GM12878 (cell line): ENCODE data around the gene ATP1A3. TPM values are rescaled to one million over a fixed set of nuclear protein-coding genes. Genes with fewer than 3 reads are reported as not detected.

Experiments used
- ATAC-seq: fragments of 200-7000 bp; cut with Tn5 transposase; 3 replicates; pipeline ENCODE4 v1.9.1; 2020; ENCODE audit warnings: mild to moderate bottlenecking, moderate library complexity
- BruUV-seq: library from RNA; stranded (reverse); fragments of 400-500 nt; replicated peaks from 2 replicates; lab custom pipeline; 2021; lab: Mats Ljungman, UMichigan
- CTCF ChIA-PET: fragments of 300-600 bp; sonication (Branson Sonifier 250); formaldehyde crosslinking; extraction: SDS; loops from one replicate; lab custom pipeline; 2021; ENCODE audit warnings: inconsistent platforms; lab: Yijun Ruan, JAX
- POLR2A ChIA-PET: fragments of 350-600 bp; formaldehyde crosslinking; extraction: SDS; loops from one replicate; lab custom pipeline; 2021; ENCODE audit warnings: inconsistent platforms; lab: Charles Lee
- RAD21 ChIA-PET: fragments of 300-600 bp; sonication (Branson Sonifier 250); formaldehyde crosslinking; loops from one replicate; lab custom pipeline; 2023; ENCODE audit warnings: antibody characterized with exemption; ENCODE audit not compliant: unreplicated experiment; lab: Charles Lee
- SMC1A ChIA-PET: fragments of 300-600 bp; sonication (Branson Sonifier 250); formaldehyde crosslinking; loops from one replicate; lab custom pipeline; 2023; ENCODE audit not compliant: unreplicated experiment, uncharacterized antibody; lab: Charles Lee
- DNase-seq: peaks from one replicate; pipeline ENCODE4 v3.0.0-alpha.2; 2011; ENCODE audit warnings: low read depth, low spot score
- FAIRE-seq: peaks from 3 replicates; lab custom pipeline; 2011; peaks lifted over from hg19 to GRCh38; lab: Jason Lieb, UNC
- H2AFZ ChIP-seq: 2 replicates; pipeline ENCODE4 v1.6.0; 2011; ENCODE audit warnings: low read depth, low read length, control low read depth; ENCODE audit not compliant: control insufficient read depth
- H3K27ac ChIP-seq: 2 replicates; pipeline ENCODE4 v1.5.1; 2011; ENCODE audit warnings: control low read depth; ENCODE audit not compliant: control insufficient read depth, insufficient read depth
- H3K27me3 ChIP-seq, 2 experiments: replicated peaks in 1 of 2; 2 replicates each; pipeline versions ENCODE4 v1.6.0 to v1.6.1; 2011; ENCODE audit warnings: low read length in 1 of 2; ENCODE audit not compliant: control insufficient read depth in 2 of 2, insufficient read depth in 2 of 2
- H3K36me3 ChIP-seq, 2 experiments: 2 replicates each; pipeline ENCODE4 v1.5.1; 2011; ENCODE audit warnings: low read length in 1 of 2; ENCODE audit not compliant: control insufficient read depth in 2 of 2, insufficient read depth in 2 of 2
- H3K4me1 ChIP-seq: 2 replicates; pipeline ENCODE4 v1.6.1; 2011; ENCODE audit warnings: mild to moderate bottlenecking, low read length, moderate library complexity, mixed read lengths; ENCODE audit not compliant: control insufficient read depth, insufficient read depth
- H3K4me2 ChIP-seq: 2 replicates; pipeline ENCODE4 v1.6.0; 2011; ENCODE audit warnings: control low read depth; ENCODE audit not compliant: control insufficient read depth, insufficient read depth
- H3K4me3 ChIP-seq: fragments of 200-600 bp; sonication (generic); 2 replicates; pipeline ENCODE4 v1.5.1; 2016
- H3K79me2 ChIP-seq: 2 replicates; pipeline ENCODE4 v1.6.0; 2011; ENCODE audit warnings: low read length; ENCODE audit not compliant: control insufficient read depth, insufficient read depth
- H3K9ac ChIP-seq: 2 replicates; pipeline ENCODE4 v1.8.0; 2011; ENCODE audit warnings: low read length, control low read depth, mixed read lengths; ENCODE audit not compliant: control insufficient read depth, insufficient read depth
- H3K9me3 ChIP-seq: replicated peaks from 3 replicates; pipeline ENCODE4 v1.5.1; 2011; ENCODE audit warnings: mild to moderate bottlenecking, low read length; ENCODE audit not compliant: control insufficient read depth, insufficient read depth
- H4K20me1 ChIP-seq: 2 replicates; pipeline ENCODE4 v1.6.0; 2011; ENCODE audit not compliant: control insufficient read depth, insufficient read depth
- BCLAF1 ChIP-seq: fragments of 450-650 bp; IDR thresholded peaks from 2 replicates; pipeline ENCODE4 v1.6.1; 2017; ENCODE audit warnings: antibody characterized with exemption, mild to moderate bottlenecking, moderate library complexity
- CREM ChIP-seq: IDR thresholded peaks from 2 replicates; pipeline ENCODE4 v1.6.1; 2014; ENCODE audit warnings: antibody characterized with exemption, low read depth
- HDAC6 ChIP-seq: fragments of 200-600 bp; sonication (generic); IDR thresholded peaks from one replicate; pipeline ENCODE4 v1.8.0; 2017; ENCODE audit warnings: antibody characterized with exemption; ENCODE audit not compliant: unreplicated experiment
- MYB ChIP-seq: fragments of 150-350 bp; IDR thresholded peaks from 2 replicates; pipeline ENCODE4 v1.6.1; 2014; ENCODE audit warnings: mild to moderate bottlenecking, low read depth, low read length, borderline replicate concordance
- NFXL1 ChIP-seq: fragments of 450-650 bp; IDR thresholded peaks from 2 replicates; pipeline ENCODE4 v1.6.1; 2017; ENCODE audit warnings: antibody characterized with exemption, mild to moderate bottlenecking, borderline replicate concordance
- PKNOX1 ChIP-seq: fragments of 450-650 bp; IDR thresholded peaks from 2 replicates; pipeline ENCODE4 v1.6.1; 2016; ENCODE audit warnings: mild to moderate bottlenecking
- RCOR1 ChIP-seq: conservative IDR thresholded peaks from 2 replicates; pipeline ENCODE4 v1.6.1; 2012; ENCODE audit warnings: low read depth, low read length, improper control_type of control experiment
- RELB ChIP-seq: fragments of 450-650 bp; IDR thresholded peaks from 2 replicates; pipeline ENCODE4 v1.6.1; 2017; ENCODE audit warnings: low read depth, mild to moderate bottlenecking, moderate library complexity
- SIX5 ChIP-seq: IDR thresholded peaks from 2 replicates; pipeline ENCODE4 v1.6.1; 2011; ENCODE audit warnings: mild to moderate bottlenecking, low read depth, low read length, moderate library complexity; ENCODE audit not compliant: severe bottlenecking
- WGBS: methylation state at CpG from one replicate; pipeline ENCODE4 v1.1.6; 2016; ENCODE audit warnings: low lambda C conversion rate; ENCODE audit not compliant: insufficient replicate concordance, insufficient coverage; ENCODE audit errors: missing lambda C conversion rate; 5-methylcytosine and 5-hydroxymethylcytosine counted together
- in situ Hi-C: fragments of 300-500 bp; cut with MboI; formaldehyde crosslinking; loops from 9 replicates; pipeline ENCODE4 v1.14.3; 2018; ENCODE audit warnings: mixed read lengths
- intact Hi-C: fragments of 100-400 bp; cut with micrococcal nuclease; formaldehyde crosslinking; loops from one replicate; pipeline ENCODE4 v1.14.2; 2022; ENCODE audit not compliant: unreplicated experiment
- polyA plus RNA-seq, 11 experiments: library from polyadenylated mRNA; depleted of rRNA in 4 of 11; unstranded in 6 of 11; stranded (reverse) in 5 of 11; fragments of >200 nt; fragmentation: Nextera tagmentation in 4 of 11; fragmentation: Illumina TruSeq in 1 of 11; extraction: Ambion mirVana in 4 of 11; extraction: Trizol in 1 of 11; gene quantifications; 1 replicate in 1 of 11; 2 replicates in 10 of 11; pipeline versions ENCODE4 v1.2.1 to v1.2.3, GENCODE V29; 2011 to 2016; ENCODE audit warnings: inconsistent platforms in 2 of 11, missing spikeins in 2 of 11, low read depth in 1 of 11
- total RNA-seq, 4 experiments: library from RNA; depleted of rRNA in 3 of 4; stranded (reverse); fragments of >200 nt in 3 of 4; fragmentation: Illumina TruSeq in 1 of 4; extraction: Trizol in 1 of 4; gene quantifications; 2 replicates each; pipeline versions ENCODE4 v1.2.1 to v1.2.3, GENCODE V29; 2013 to 2021
- TF ChIP-seq, protein P1 (sequence below): fragments of 450-650 bp; formaldehyde crosslinking; IDR thresholded peaks from 2 replicates; pipeline ENCODE4 v1.4.0; 2020; ENCODE audit warnings: mild to moderate bottlenecking, moderate library complexity

ATP1A3 gene
- total and polyA plus RNA-seq, 10 of the 15 experiments (the other 5 are each of a cell fraction or from before 2014, with no cell fraction given): 0.17 to 0.86 (median 0.32) TPM; not detected in 2

GRCh38 chr19:41936416-41936850, 57.6 kb downstream of the ATP1A3 start (continued):
- no peak for TF ChIP-seq BCLAF1

DNA sequence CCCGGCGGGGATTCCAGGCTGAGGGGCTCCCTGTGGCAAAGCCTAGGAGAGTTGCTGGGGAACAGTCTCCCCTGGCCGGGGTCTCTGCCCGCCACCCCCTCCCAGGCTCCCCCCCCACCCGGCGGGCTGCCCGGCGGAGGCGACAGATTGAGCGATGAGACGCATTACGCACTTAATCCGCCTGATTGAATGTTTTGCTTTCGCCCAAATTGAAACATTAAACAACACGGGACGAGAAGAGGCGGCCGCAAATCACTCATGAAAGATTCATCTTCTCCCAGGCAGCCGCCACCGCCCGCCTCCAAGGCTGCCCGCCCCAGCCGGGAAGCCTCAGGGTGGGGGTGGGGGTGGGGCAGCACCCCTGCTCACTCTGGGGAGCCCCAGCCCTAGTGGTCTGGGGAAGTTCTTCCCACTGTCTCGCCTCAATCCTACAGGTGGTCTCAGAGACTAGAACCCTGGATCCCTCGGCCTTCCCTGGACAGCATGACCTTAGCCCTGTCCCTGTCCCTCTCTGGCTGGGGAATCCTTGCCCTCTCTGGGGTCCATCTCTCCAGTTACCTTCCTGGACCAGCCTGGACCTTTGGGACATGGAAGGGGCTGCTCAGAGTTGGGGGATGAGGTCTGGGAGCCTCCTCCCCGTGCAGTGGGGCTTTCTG, 58.1 kb downstream of the ATP1A3 start:
- POLR2A ChIA-PET: no interaction called here
- intact Hi-C loops: loop anchor here (1.0 to 2.0 kb wide), 3 partner anchors 15 to 63 kb away; no protein-coding TSS in a partner anchor
- in situ Hi-C loops: loop anchor here (25.0 kb wide), 1 partner anchor 1826 kb away; the partner anchor contains the start of gene SMG9
- Histone ChIP-seq H3K9ac (no peak overlapping the region), H3K4me1 (peaks cover 23% of the 10 kb centered on the region), H3K9me3 (no peaks in the 10 kb centered on the region), H3K36me3 (no peaks in the 10 kb centered on the region), H3K4me3 (no peak overlapping the region), H2AFZ (no peak overlapping the region), H3K27me3 (peaks cover 0 to 3% of the 10 kb centered on the region in 2 experiments; a peak in 3 of 4 replicates), H3K27ac (no peak overlapping the region), H4K20me1 (no peaks in the 10 kb centered on the region), H3K4me2 (no peak overlapping the region), H3K79me2 (no peaks in the 10 kb centered on the region)
- BruUV-seq: no TSS peak
- no peak for ATAC-seq
- RAD21 ChIA-PET: interaction anchor here (2.1 kb wide), 1 partner anchor 63 kb away, joined by 6 read pairs; no protein-coding TSS in a partner anchor
- WGBS: 24% methylated on average over 18 of the region's 26 CpGs
- DNase-seq: no peak
- CTCF ChIA-PET: interaction anchor here (0.6 to 2.3 kb wide), 4 partner anchors 17 to 63 kb away, joined by 3 to 17 read pairs (median 3); no protein-coding TSS in a partner anchor
- FAIRE-seq: no peak
- SMC1A ChIA-PET: no interaction called here
- TF ChIP-seq RCOR1 (no peak), NFXL1 (no peak), PKNOX1 (no peak), SIX5 (no peak), CREM (no peak), RELB (no peak), MYB (no peak), HDAC6 (no peak)
- TF ChIP-seq, protein P1, sequence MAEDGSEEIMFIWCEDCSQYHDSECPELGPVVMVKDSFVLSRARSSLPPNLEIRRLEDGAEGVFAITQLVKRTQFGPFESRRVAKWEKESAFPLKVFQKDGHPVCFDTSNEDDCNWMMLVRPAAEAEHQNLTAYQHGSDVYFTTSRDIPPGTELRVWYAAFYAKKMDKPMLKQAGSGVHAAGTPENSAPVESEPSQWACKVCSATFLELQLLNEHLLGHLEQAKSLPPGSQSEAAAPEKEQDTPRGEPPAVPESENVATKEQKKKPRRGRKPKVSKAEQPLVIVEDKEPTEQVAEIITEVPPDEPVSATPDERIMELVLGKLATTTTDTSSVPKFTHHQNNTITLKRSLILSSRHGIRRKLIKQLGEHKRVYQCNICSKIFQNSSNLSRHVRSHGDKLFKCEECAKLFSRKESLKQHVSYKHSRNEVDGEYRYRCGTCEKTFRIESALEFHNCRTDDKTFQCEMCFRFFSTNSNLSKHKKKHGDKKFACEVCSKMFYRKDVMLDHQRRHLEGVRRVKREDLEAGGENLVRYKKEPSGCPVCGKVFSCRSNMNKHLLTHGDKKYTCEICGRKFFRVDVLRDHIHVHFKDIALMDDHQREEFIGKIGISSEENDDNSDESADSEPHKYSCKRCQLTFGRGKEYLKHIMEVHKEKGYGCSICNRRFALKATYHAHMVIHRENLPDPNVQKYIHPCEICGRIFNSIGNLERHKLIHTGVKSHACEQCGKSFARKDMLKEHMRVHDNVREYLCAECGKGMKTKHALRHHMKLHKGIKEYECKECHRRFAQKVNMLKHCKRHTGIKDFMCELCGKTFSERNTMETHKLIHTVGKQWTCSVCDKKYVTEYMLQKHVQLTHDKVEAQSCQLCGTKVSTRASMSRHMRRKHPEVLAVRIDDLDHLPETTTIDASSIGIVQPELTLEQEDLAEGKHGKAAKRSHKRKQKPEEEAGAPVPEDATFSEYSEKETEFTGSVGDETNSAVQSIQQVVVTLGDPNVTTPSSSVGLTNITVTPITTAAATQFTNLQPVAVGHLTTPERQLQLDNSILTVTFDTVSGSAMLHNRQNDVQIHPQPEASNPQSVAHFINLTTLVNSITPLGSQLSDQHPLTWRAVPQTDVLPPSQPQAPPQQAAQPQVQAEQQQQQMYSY (CRISPR knock-in tag): no peak
